HEK293 (cell line): ENCODE measurements around the gene CR1.

Experiments used
- CTCF ChIA-PET: fragments of 350-600 bp; formaldehyde crosslinking; extraction: SDS; loops from one replicate; lab custom pipeline; 2021; ENCODE audit warnings: antibody characterized with exemption; lab: Yijun Ruan, JAX
- POLR2A ChIA-PET: fragments of 300-600 bp; formaldehyde crosslinking; extraction: SDS; loops from one replicate; lab custom pipeline; 2020; ENCODE audit warnings: antibody characterized with exemption, inconsistent platforms; lab: Yijun Ruan, JAX
- H3K27ac ChIP-seq: fragments of 200-500 bp; sonication (Bioruptor generic); 2 replicates; pipeline ENCODE4 v1.5.1; 2014; ENCODE audit warnings: low read depth, low read length, control low read depth, inconsistent platforms; ENCODE audit errors: extremely low read depth
- H3K36me3 ChIP-seq, 2 experiments: fragments of 200-500 bp in 1 of 2; sonication (Bioruptor generic) in 1 of 2; 1 replicate in 1 of 2; 2 replicates in 1 of 2; pipeline ENCODE4 v1.5.1; 2014 to 2017; ENCODE audit warnings: inconsistent platforms in 2 of 2, low read length in 2 of 2; ENCODE audit not compliant: control insufficient read depth in 2 of 2, insufficient read depth in 1 of 2
- H3K4me1 ChIP-seq: fragments of 200-500 bp; sonication (Bioruptor generic); 2 replicates; pipeline ENCODE4 v1.5.1; 2014; ENCODE audit warnings: mild to moderate bottlenecking, low read length, inconsistent platforms; ENCODE audit not compliant: control insufficient read depth, insufficient read depth
- H3K4me3 ChIP-seq: 2 replicates; pipeline ENCODE4 v1.5.1; 2011; ENCODE audit warnings: low read depth, mild to moderate bottlenecking, control low read depth, low read length, moderate library complexity
- H3K9me3 ChIP-seq: fragments of 200-500 bp; sonication (Bioruptor generic); 2 replicates; pipeline ENCODE4 v1.5.1; 2014; ENCODE audit warnings: low read depth, low read length, inconsistent platforms; ENCODE audit not compliant: control insufficient read depth, insufficient read depth
- ATF2 ChIP-seq: fragments of 450-650 bp; formaldehyde crosslinking; IDR thresholded peaks from 2 replicates; pipeline ENCODE4 v1.5.1; 2016; ENCODE audit warnings: missing biosample characterization, missing genetic modification characterization, low read depth
- GLIS1 ChIP-seq: fragments of 450-650 bp; formaldehyde crosslinking; IDR thresholded peaks from 2 replicates; pipeline ENCODE4 v1.5.1; 2016; ENCODE audit warnings: missing biosample characterization, missing genetic modification characterization
- HOXA7 ChIP-seq: sonication (generic); formaldehyde crosslinking; IDR thresholded peaks from 2 replicates; pipeline ENCODE4 v1.8.1; 2022; ENCODE audit warnings: missing genetic modification reagents, borderline replicate concordance
- HOXC10 ChIP-seq: sonication (generic); formaldehyde crosslinking; IDR thresholded peaks from 2 replicates; pipeline ENCODE4 v1.8.1; 2023; ENCODE audit warnings: mild to moderate bottlenecking, missing genetic modification reagents
- KLF17 ChIP-seq: fragments of 450-650 bp; formaldehyde crosslinking; IDR thresholded peaks from 2 replicates; pipeline ENCODE4 v1.5.1; 2016; ENCODE audit warnings: missing biosample characterization, missing genetic modification characterization
- PATZ1 ChIP-seq: fragments of 450-650 bp; formaldehyde crosslinking; IDR thresholded peaks from 2 replicates; pipeline ENCODE4 v1.5.1; 2016; ENCODE audit warnings: missing biosample characterization, missing genetic modification characterization
- SALL2 ChIP-seq: fragments of 450-650 bp; formaldehyde crosslinking; IDR thresholded peaks from 2 replicates; pipeline ENCODE4 v1.5.0; 2017; ENCODE audit warnings: missing biosample characterization, mild to moderate bottlenecking, missing genetic modification characterization, borderline replicate concordance
- ZBTB1 ChIP-seq: fragments of 450-650 bp; formaldehyde crosslinking; IDR thresholded peaks from 2 replicates; pipeline ENCODE4 v1.5.1; 2016; ENCODE audit warnings: missing biosample characterization, missing genetic modification characterization
- ZBTB7A ChIP-seq: fragments of 450-650 bp; formaldehyde crosslinking; IDR thresholded peaks from 2 replicates; pipeline ENCODE4 v1.5.1; 2016; ENCODE audit warnings: low read depth, missing biosample characterization, missing genetic modification characterization
- ZFHX2 ChIP-seq: fragments of 450-650 bp; formaldehyde crosslinking; conservative IDR thresholded peaks from 2 replicates; pipeline ENCODE4 v1.5.1; 2016; ENCODE audit warnings: missing biosample characterization, missing genetic modification characterization
- ZFP37 ChIP-seq: fragments of 450-650 bp; formaldehyde crosslinking; IDR thresholded peaks from 2 replicates; pipeline ENCODE4 v1.5.1; 2016; ENCODE audit warnings: missing biosample characterization, missing genetic modification characterization
- ZNF10 ChIP-seq: fragments of 450-650 bp; formaldehyde crosslinking; IDR thresholded peaks from 2 replicates; pipeline ENCODE4 v1.5.1; 2017; ENCODE audit warnings: missing biosample characterization, missing genetic modification characterization
- ZNF114 ChIP-seq: fragments of 450-650 bp; formaldehyde crosslinking; IDR thresholded peaks from 2 replicates; pipeline ENCODE4 v1.5.0; 2017; ENCODE audit warnings: missing biosample characterization, missing genetic modification characterization
- ZNF132 ChIP-seq: fragments of 450-650 bp; formaldehyde crosslinking; IDR thresholded peaks from 2 replicates; pipeline ENCODE4 v1.5.1; 2017; ENCODE audit warnings: missing biosample characterization, missing genetic modification characterization, borderline replicate concordance
- ZNF138 ChIP-seq: fragments of 450-650 bp; formaldehyde crosslinking; IDR thresholded peaks from 2 replicates; pipeline ENCODE4 v1.5.1; 2016; ENCODE audit warnings: missing biosample characterization, missing genetic modification characterization, borderline replicate concordance
- ZNF26 ChIP-seq: fragments of 450-650 bp; formaldehyde crosslinking; IDR thresholded peaks from 2 replicates; pipeline ENCODE4 v1.5.1; 2016; ENCODE audit warnings: missing biosample characterization, missing genetic modification characterization
- ZNF311 ChIP-seq: fragments of 450-650 bp; formaldehyde crosslinking; IDR thresholded peaks from 2 replicates; pipeline ENCODE4 v1.5.1; 2017; ENCODE audit warnings: missing biosample characterization, missing genetic modification characterization, borderline replicate concordance
- ZNF335 ChIP-seq: fragments of 450-650 bp; formaldehyde crosslinking; conservative IDR thresholded peaks from 2 replicates; pipeline ENCODE4 v1.5.1; 2016; ENCODE audit warnings: missing biosample characterization, missing genetic modification characterization
- ZNF350 ChIP-seq: fragments of 450-650 bp; formaldehyde crosslinking; IDR thresholded peaks from 2 replicates; pipeline ENCODE4 v1.5.0; 2017; ENCODE audit warnings: missing biosample characterization, mild to moderate bottlenecking, missing genetic modification characterization
- ZNF518A ChIP-seq: fragments of 450-650 bp; formaldehyde crosslinking; conservative IDR thresholded peaks from 2 replicates; pipeline ENCODE4 v1.5.1; 2016; ENCODE audit warnings: low read depth, missing biosample characterization, missing genetic modification characterization
- ZNF555 ChIP-seq: fragments of 450-650 bp; formaldehyde crosslinking; conservative IDR thresholded peaks from 2 replicates; pipeline ENCODE4 v1.5.1; 2017; ENCODE audit warnings: missing biosample characterization, mild to moderate bottlenecking, missing genetic modification characterization, inconsistent platforms
- ZNF704 ChIP-seq: fragments of 450-650 bp; formaldehyde crosslinking; IDR thresholded peaks from 2 replicates; pipeline ENCODE4 v1.5.1; 2016; ENCODE audit warnings: missing biosample characterization, missing genetic modification characterization
- ZNF707 ChIP-seq: fragments of 450-650 bp; formaldehyde crosslinking; IDR thresholded peaks from 2 replicates; pipeline ENCODE4 v1.5.1; 2016; ENCODE audit warnings: missing biosample characterization, missing genetic modification characterization

CR1 gene

GRCh38 chr1:207649865-207650580 lies 154.1 kb downstream of the CR1 start (continued):
- TF ChIP-seq ZNF350 (tag by site-specific recombination) (no peak), ZNF26 (no peak), ZFHX2 (tag by site-specific recombination) (peak; percentile 74), ZNF114 (no peak), ZNF138 (tag by site-specific recombination) (no peak), ZFP37 (no peak), GLIS1 (tag by site-specific recombination) (peak; percentile 96), ZNF335 (tag by site-specific recombination) (no peak), ZBTB1 (tag by site-specific recombination) (no peak), ZBTB7A (no peak), KLF17 (tag by site-specific recombination) (no peak), ZNF132 (tag by site-specific recombination) (no peak), ZNF311 (no peak)

GRCh38 chr1:207651583-207651982 lies 155.6 kb downstream of the CR1 start:
- no peaks in the 10 kb centered on the region for H3K4me1 ChIP-seq
- H3K9me3 ChIP-seq, result no peaks in the 10 kb centered on the region
- H3K27ac ChIP-seq, result no peak overlapping the region
- CTCF ChIA-PET, result interaction anchor here (0.6 to 1.8 kb wide), 3 partner anchors 47 to 201 kb away, joined by 3 to 8 read pairs (median 3); no protein-coding TSS in a partner anchor
- POLR2A ChIA-PET, result no interaction called here
- H3K36me3 ChIP-seq, result no peaks in the 10 kb centered on the region
- no peak overlapping the region for H3K4me3 ChIP-seq
- TF ChIP-seq ZNF10 (no peak), ATF2 (tag by site-specific recombination) (0 out of 2 replicates have a peak, but pooled peaks have one; percentile 20), PATZ1 (tag by site-specific recombination) (no peak), GLIS1 (tag by site-specific recombination) (no peak), ZNF518A (tag by site-specific recombination) (0 out of 2 replicates have a peak, but pooled peaks have one; percentile 24), ZNF555 (no peak), KLF17 (tag by site-specific recombination) (no peak), HOXA7 (no peak), ZNF707 (tag by site-specific recombination) (no peak), ZNF704 (no peak), HOXC10 (CRISPR knock-in tag) (no peak), SALL2 (no peak)
